ACC112 (cell line): Measurements from ENCODE around the gene SLCO4A1.

ENCODE experiments used
- H2AFZ ChIP-seq: fragments of 200-600 bp; sonication (generic); one replicate; pipeline ENCODE4 v1.6.0; 2017; ENCODE audit warnings: antibody characterized with exemption, low read length; ENCODE audit not compliant: unreplicated experiment
- H3K27ac ChIP-seq: fragments of 200-600 bp; sonication (generic); 2 replicates; pipeline ENCODE4 v1.5.1; 2014; ENCODE audit warnings: low read depth, mild to moderate bottlenecking, antibody characterized with exemption, low read length, moderate library complexity
- H3K27me3 ChIP-seq: fragments of 200-600 bp; sonication (generic); 2 replicates; pipeline ENCODE4 v1.6.1; 2014; ENCODE audit warnings: mild to moderate bottlenecking, antibody characterized with exemption, low read length, moderate library complexity, mixed read lengths; ENCODE audit not compliant: insufficient read depth
- H3K36me3 ChIP-seq: fragments of 200-600 bp; sonication (generic); 2 replicates; pipeline ENCODE4 v1.6.1; 2016; ENCODE audit warnings: mild to moderate bottlenecking, antibody characterized with exemption, low read length, moderate library complexity, mixed read lengths; ENCODE audit not compliant: insufficient read depth
- H3K4me1 ChIP-seq: fragments of 200-600 bp; sonication (generic); one replicate; pipeline ENCODE4 v1.6.1; 2016; ENCODE audit warnings: low read length, mixed read lengths; ENCODE audit not compliant: insufficient read depth, unreplicated experiment, control insufficient read depth
- H3K4me3 ChIP-seq: fragments of 200-600 bp; sonication (generic); 2 replicates; pipeline ENCODE4 v1.5.1; 2014; ENCODE audit warnings: mild to moderate bottlenecking, low read depth, low read length
- H3K79me2 ChIP-seq: fragments of 200-600 bp; sonication (generic); one replicate; pipeline ENCODE4 v1.6.0; 2016; ENCODE audit warnings: low read length; ENCODE audit not compliant: control insufficient read depth, unreplicated experiment, insufficient read depth

The SLCO4A1 gene

DNA sequence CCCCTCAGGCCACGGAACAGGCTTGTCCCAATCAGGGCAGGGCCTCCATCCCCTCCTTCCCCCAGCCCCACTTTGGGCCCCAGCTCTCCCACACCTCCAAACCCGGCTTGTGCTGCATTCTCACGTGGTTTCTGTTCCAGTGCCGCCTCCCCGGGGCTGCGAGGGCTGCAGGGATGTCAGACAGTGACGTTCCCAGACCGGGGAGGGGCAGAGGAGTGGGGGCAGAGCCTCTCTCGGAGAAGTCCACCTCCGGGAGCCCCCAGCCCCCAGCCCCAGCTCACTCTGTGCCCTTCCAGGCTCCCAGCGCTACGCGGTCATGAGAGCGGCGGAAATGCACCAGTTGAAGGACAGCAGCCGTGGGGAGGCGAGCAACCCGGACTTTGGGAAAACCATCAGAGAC lies 18.5 kb downstream of the SLCO4A1 start:
- Histone ChIP-seq H3K79me2 (no peaks in the 10 kb centered on the region), H3K4me1 (peaks cover 6% of the 10 kb centered on the region), H3K27ac (no peak overlapping the region), H3K36me3 (no peaks in the 10 kb centered on the region), H3K27me3 (no peaks in the 10 kb centered on the region), H2AFZ (no peak overlapping the region), H3K4me3 (no peak overlapping the region)

DNA sequence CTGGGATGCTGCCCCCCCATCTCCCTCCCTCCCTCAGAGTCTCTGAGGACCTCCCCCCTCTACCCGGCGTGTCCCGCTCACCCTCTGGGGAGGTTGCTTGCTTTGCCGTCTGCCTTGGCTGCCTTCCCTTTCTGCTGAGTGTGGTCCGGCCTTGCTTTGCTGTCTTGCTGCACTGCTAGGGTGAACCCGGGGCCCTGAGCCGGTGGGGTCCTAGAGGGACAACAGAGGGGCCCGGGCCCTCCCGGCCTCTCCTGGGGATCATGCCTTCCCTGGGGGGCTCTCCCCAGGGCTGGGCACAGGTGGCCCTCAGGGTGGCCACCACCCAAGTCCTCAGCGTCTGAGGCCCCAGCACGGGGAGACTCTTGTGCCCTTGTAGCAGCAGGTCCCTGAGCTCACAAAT lies 19.3 kb downstream of the SLCO4A1 start:
- Histone ChIP-seq H3K4me3 (no peak overlapping the region), H3K27me3 (no peaks in the 10 kb centered on the region), H3K4me1 (peaks cover 6% of the 10 kb centered on the region), H2AFZ (no peak overlapping the region), H3K79me2 (no peaks in the 10 kb centered on the region), H3K36me3 (no peaks in the 10 kb centered on the region), H3K27ac (no peak overlapping the region)

DNA sequence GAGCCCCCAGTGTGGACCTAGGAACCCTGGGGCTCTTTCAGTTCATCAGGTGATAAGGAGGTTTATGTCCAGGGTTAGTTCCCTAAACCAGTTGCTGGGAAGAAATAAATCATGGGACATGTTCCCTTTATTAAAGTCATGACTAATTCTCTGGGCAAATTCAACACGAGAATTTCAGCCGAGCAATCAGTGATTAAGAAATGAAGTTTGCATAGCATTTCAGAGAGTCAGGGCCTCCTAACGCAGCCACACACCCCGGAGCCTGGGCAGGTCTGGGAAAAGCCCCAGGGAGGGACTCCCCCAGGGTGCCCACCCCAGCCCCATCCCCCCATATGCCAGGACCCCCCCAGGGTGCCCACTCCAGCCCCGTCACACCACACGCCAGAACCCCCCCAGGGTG lies 20.1 kb downstream of the SLCO4A1 start:
- Histone ChIP-seq H3K79me2 (no peaks in the 10 kb centered on the region), H3K27me3 (no peaks in the 10 kb centered on the region), H3K4me3 (no peak overlapping the region), H3K4me1 (peaks cover 6% of the 10 kb centered on the region), H2AFZ (no peak overlapping the region), H3K36me3 (no peaks in the 10 kb centered on the region), H3K27ac (no peak overlapping the region)

DNA sequence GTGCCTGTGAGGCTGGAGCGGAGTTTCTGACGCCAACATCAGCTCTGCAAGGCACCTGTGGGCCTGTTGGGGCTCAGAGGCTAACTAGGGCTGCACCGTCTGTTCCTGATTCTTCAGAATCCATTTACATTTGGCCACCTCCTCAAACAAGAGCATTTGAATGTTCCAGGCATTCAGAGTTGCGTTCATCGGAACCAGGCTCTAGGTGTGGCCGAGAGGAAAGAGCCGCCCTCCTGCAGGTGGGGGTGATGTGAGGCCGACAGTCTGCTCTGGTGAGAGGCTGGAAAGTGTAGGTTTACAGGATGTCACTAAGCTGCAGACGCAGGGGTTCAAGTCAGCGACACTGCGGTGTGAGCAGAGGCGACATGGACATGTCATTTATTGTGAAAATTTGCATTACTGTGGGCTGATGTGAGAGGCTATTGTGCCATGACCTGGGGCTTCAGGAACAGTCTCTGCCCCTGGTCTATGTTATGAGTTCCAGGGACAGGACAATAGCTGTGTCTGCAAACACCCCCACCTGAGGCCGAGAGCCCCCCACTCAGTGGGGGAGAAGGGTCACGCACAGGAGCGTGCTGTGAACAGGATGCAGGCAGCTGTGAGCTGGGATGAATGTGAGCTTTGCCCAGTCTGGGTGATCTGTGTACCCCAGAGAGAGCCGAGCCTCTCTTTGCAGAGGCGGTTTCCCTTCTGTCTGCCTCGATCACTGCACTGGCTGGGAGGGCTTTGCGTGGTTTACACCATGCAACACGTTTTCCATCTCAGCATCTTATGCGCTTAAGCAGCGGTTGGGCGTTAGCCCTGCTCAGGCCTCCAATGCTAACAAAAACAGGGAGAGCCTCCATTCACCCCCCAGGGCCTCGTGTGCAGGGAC lies 21.1 kb downstream of the SLCO4A1 start:
- no peaks in the 10 kb centered on the region for H3K79me2 ChIP-seq
- H2AFZ ChIP-seq, result no peak overlapping the region
- no peaks in the 10 kb centered on the region for H3K27me3 ChIP-seq
- peaks cover 6% of the 10 kb centered on the region for H3K4me1 ChIP-seq
- no peak overlapping the region for H3K27ac ChIP-seq
- H3K36me3 ChIP-seq, result no peaks in the 10 kb centered on the region
- no peak overlapping the region for H3K4me3 ChIP-seq

DNA sequence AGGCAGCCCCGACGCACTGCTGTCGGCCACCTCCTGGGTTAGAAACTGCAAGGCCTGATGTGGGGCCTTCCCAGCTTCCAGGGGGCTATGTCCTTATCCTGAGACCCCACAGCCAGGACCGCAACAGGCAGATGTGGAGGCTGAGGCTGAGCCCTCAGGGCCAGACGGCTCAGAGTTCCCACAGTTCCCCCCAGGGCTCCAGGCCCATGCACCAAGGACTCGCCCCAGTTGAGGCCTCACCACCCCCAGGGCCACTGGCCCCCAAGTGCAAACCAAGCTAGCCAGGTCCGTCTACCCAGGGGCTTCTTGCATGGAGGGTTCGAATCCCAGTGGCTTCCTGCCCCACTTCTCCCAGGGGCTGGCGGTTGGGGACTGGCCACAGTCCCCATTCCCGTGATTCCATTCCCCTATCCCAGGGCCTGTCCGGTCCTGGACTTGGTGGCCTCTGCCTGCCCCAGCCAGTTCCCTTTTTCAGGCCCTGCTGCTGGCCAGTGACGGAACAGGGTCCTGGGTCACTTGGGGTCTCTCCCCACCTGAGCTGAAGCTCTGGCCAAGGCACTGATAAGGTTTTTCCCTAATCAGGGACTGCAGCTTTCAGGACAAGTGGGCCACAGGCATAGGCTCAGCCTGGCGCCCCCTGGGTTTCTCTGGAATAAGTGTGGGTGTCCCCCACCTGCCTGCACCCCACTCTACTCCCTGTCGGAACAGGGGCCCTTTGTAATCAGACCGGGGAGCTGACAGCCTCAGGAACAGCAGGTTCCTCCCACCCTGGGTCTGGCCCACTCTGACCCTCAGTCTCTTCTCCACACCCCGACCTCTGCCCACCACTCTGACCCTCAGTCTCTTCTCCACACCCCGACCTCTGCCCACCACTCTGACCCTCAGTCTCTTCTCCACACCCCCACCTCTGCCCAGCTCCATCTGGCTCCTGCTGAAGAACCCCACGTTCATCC lies 22.0 kb downstream of the SLCO4A1 start:
- no peak overlapping the region for H2AFZ ChIP-seq
- no peak overlapping the region for H3K27ac ChIP-seq
- no peaks in the 10 kb centered on the region for H3K79me2 ChIP-seq
- no peak overlapping the region for H3K4me3 ChIP-seq
- no peaks in the 10 kb centered on the region for H3K27me3 ChIP-seq
- no peaks in the 10 kb centered on the region for H3K36me3 ChIP-seq
- peaks cover 6% of the 10 kb centered on the region for H3K4me1 ChIP-seq

DNA sequence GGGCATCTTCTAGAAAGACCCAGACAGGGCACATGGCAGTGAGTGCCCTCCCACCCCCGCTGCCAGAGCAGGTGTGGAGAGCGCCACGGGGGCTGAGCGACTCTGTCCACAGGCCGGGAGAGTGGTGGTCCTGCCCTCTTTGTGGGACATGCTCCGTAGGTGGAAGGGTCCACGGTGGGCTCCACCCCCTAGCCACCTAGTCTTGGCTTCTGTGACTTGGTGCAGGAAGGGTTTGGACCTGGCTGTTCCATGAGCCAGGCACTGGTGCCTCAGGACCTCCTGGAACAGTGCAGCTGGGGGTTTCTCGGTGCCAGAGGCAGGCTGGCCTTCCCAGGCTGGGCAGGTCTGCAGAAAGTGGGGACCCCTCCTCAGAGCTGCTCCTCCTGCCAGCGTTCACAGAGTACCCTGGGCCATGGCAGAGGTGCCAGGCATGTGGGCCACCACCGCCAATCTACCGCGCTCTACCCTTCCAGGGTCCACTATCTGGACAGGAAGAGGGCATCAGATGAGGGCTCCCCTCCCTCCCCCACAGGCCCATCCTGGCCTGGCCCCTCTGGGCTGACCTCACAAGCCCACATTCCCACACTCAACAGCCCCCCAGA lies 23.0 kb downstream of the SLCO4A1 start:
- Histone ChIP-seq H3K4me1 (peaks cover 6% of the 10 kb centered on the region), H3K27ac (no peak overlapping the region), H3K4me3 (no peak overlapping the region), H3K79me2 (no peaks in the 10 kb centered on the region), H3K36me3 (no peaks in the 10 kb centered on the region), H2AFZ (no peak overlapping the region), H3K27me3 (no peaks in the 10 kb centered on the region)

DNA sequence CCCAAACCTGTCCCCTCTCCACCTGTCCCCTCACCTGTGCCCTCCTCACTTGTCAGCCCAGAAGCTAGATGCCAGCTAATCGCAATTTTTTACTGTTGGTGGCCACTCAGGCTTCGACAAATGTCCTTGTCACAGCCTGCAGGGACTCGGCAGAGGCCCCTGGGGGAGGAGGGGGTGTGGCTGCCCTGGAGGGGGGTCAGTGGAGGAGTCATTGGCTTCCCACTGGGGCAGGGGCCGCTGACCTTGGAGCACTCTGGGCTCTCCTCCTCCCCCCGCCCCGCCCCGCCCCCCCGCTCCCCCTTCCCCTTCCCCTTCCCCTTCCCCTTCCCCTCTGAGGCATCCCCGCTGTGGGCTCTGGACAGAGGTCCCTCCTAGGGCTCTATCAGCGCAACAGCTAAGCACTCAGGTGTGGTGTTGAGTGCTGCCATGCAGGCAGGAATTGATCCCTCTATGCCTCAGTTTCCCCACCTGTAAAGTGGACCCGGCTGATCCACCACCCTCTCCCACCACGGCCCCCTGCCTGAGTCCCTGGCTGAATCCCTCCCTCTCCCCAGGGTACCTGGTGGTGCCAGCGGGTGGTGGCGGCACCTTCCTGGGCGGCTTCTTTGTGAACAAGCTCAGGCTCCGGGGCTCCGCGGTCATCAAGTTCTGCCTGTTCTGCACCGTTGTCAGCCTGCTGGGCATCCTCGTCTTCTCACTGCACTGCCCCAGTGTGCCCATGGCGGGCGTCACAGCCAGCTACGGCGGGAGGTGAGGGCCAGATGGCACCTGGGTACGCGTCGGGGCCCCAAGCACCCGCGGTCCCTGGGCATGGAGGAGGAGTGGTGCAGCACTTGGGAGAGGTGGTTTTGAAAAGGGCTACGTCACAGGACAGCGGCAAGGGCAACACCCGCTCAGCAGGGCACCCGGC lies 23.8 kb downstream of the SLCO4A1 start:
- no peaks in the 10 kb centered on the region for H3K36me3 ChIP-seq
- H3K27ac ChIP-seq, result no peak overlapping the region
- H3K79me2 ChIP-seq, result no peaks in the 10 kb centered on the region

DNA sequence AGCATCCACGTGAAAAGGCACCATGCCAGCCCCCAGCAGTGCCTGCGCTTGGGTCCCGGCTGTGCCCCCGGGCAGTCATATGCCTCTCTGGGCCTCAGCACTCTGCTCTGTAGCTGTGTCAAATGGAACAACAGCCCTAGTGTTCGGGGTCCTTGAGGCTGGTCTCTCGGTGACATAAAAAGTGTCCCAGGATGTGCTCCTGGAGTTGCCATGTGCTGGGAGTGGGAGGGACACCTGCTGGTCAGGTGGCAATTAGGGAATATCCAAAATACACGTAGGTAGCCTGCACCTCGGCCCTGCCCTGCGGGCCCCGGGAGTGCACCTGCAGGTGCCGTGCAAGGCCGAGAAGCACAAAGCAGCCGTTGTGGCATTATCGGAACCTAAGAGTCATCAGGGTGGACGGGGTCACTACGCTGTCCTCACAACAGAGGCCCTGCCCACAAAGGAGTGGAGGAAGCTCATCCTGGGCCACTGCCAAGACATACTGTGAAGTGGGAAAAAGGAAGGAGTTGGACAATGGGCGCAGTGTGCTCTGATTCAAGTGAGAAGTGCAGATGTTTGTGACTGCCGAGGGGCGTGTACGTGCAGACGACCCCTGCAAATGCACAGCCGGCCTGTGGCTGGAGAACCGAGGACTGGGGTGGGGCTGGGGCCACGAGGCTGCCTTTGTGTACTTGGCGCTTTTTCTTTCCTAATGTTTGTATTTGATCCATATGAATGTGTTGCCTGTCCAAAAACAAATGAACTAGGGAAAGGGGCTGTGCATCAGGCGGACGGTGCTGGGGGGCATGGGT lies 24.6 kb downstream of the SLCO4A1 start:
- Histone ChIP-seq H2AFZ (no peak overlapping the region), H3K4me3 (no peak overlapping the region), H3K27me3 (no peaks in the 10 kb centered on the region), H3K36me3 (no peaks in the 10 kb centered on the region), H3K27ac (no peak overlapping the region), H3K79me2 (no peaks in the 10 kb centered on the region), H3K4me1 (peaks cover 6% of the 10 kb centered on the region)

More for the DNA sequence above, 23.8 kb downstream of the SLCO4A1 start:
- no peak overlapping the region for H3K4me3 ChIP-seq
- no peaks in the 10 kb centered on the region for H3K27me3 ChIP-seq
- H2AFZ ChIP-seq, result no peak overlapping the region
- H3K4me1 ChIP-seq, result peaks cover 6% of the 10 kb centered on the region

DNA sequence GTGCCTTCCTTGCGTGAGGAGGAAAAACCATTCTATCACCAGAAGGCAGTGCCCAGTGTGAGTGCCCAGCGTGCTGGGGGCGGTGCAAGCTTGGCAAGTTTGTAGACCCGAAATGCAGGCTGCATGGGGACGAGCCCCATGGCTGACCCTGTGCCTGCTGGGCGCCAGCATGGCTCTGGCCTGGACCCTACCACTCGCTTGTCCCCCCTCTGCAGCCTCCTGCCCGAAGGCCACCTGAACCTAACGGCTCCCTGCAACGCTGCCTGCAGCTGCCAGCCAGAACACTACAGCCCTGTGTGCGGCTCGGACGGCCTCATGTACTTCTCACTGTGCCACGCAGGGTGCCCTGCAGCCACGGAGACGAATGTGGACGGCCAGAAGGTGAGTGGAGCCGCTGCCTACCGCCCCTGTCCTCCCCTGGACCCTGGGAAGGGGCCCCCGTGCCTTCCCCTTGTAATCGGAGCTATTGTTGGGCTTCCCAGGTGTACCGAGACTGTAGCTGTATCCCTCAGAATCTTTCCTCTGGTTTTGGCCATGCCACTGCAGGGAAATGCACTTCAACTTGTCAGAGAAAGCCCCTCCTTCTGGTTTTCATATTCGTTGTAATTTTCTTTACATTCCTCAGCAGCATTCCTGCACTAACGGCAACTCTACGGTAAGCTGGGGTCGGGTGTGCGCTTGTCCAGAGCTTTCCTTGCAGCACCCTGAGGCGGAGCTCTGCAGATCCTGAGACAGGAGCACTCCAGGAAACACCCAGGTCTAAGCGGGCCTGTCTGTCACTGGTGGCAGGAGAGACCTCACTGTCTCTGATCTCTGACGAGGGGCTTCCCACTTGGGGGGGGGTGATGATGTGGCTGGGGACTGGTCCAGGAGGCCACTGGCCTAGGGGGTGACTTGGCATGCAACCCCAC lies 25.5 kb downstream of the SLCO4A1 start:
- no peaks in the 10 kb centered on the region for H3K36me3 ChIP-seq

More for the DNA sequence above, 25.5 kb downstream of the SLCO4A1 start:
- Histone ChIP-seq H3K27ac (no peak overlapping the region), H3K4me1 (no peaks in the 10 kb centered on the region), H3K27me3 (no peaks in the 10 kb centered on the region), H2AFZ (no peak overlapping the region), H3K4me3 (no peak overlapping the region), H3K79me2 (no peaks in the 10 kb centered on the region)
